Liver (tissue), 9 donors: Measurements from ENCODE around the gene NINJ2. TPM values are rescaled to one million over a fixed set of nuclear protein-coding genes. Genes with fewer than 3 reads are reported as not detected.

Experiments
- DNase-seq: peaks from one replicate; pipeline ENCODE4 v3.0.0-alpha.2; 2017; ENCODE audit warnings: low spot score
- H3K27ac ChIP-seq, 2 donors: one replicate each; pipeline ENCODE4 v1.7.0; 2013; ENCODE audit warnings: inconsistent platforms in 2 of 2, low read length in 2 of 2, control low read depth in 1 of 2, low read depth in 1 of 2, mild to moderate bottlenecking in 1 of 2
- H3K27me3 ChIP-seq, 4 donors: one replicate each; pipeline versions ENCODE4 v1.6.1 to v1.7.0; 2013; ENCODE audit warnings: low read length in 3 of 4, inconsistent platforms in 1 of 4, mild to moderate bottlenecking in 1 of 4, moderate library complexity in 1 of 4; ENCODE audit not compliant: control insufficient read depth in 4 of 4, insufficient read depth in 4 of 4
- H3K36me3 ChIP-seq, 4 donors: one replicate each; pipeline versions ENCODE4 v1.6.1 to v1.7.0; 2013; ENCODE audit warnings: low read length in 3 of 4, mild to moderate bottlenecking in 3 of 4, low read depth in 1 of 4, moderate library complexity in 1 of 4; ENCODE audit not compliant: control insufficient read depth in 4 of 4, insufficient read depth in 3 of 4
- H3K4me1 ChIP-seq, 4 donors: one replicate each; pipeline versions ENCODE4 v1.6.1 to v1.7.0; 2013; ENCODE audit warnings: low read length in 3 of 4, mild to moderate bottlenecking in 3 of 4, moderate library complexity in 1 of 4; ENCODE audit not compliant: control insufficient read depth in 4 of 4, insufficient read depth in 4 of 4
- H3K4me3 ChIP-seq, 3 donors: one replicate each; pipeline versions ENCODE4 v1.6.1 to v1.7.0; 2013; ENCODE audit warnings: low read length in 3 of 3, control low read depth in 1 of 3, low read depth in 1 of 3, mild to moderate bottlenecking in 1 of 3
- H3K9ac ChIP-seq, 2 donors: one replicate each; pipeline ENCODE4 v1.7.0; 2013; ENCODE audit warnings: low read length in 2 of 2, mild to moderate bottlenecking in 2 of 2, moderate library complexity in 2 of 2, control low read depth in 1 of 2, low read depth in 1 of 2
- H3K9me3 ChIP-seq, 4 donors: one replicate each; pipeline versions ENCODE4 v1.6.1 to v1.7.0; 2013; ENCODE audit warnings: low read length in 3 of 4; ENCODE audit not compliant: control insufficient read depth in 4 of 4
- ATF3 ChIP-seq: IDR thresholded peaks from 2 replicates; pipeline ENCODE4 v1.6.1; 2016; ENCODE audit warnings: antibody characterized with exemption
- EGR1 ChIP-seq, 2 donors: IDR thresholded peaks; 2 replicates each; pipeline ENCODE4 v1.6.1; 2016 to 2018; ENCODE audit warnings: antibody characterized with exemption in 2 of 2, low read depth in 2 of 2
- FOXA1 ChIP-seq: IDR thresholded peaks from 2 replicates; pipeline ENCODE4 v1.6.1; 2016; ENCODE audit warnings: antibody characterized with exemption
- FOXA2 ChIP-seq: IDR thresholded peaks from 2 replicates; pipeline ENCODE4 v1.6.1; 2016; ENCODE audit warnings: antibody characterized with exemption
- GABPA ChIP-seq, 2 donors: IDR thresholded peaks in 1 of 2; conservative IDR thresholded peaks in 1 of 2; 2 replicates each; pipeline ENCODE4 v1.6.1; 2016; ENCODE audit warnings: antibody characterized with exemption in 2 of 2, mild to moderate bottlenecking in 1 of 2, moderate library complexity in 1 of 2
- HNF4A ChIP-seq, 2 donors: conservative IDR thresholded peaks; 2 replicates each; pipeline ENCODE4 v1.6.1; 2016; ENCODE audit warnings: antibody characterized with exemption in 2 of 2, mild to moderate bottlenecking in 2 of 2
- HNF4G ChIP-seq: IDR thresholded peaks from 2 replicates; pipeline ENCODE4 v1.6.1; 2016; ENCODE audit warnings: antibody characterized with exemption
- JUND ChIP-seq, 2 donors: IDR thresholded peaks; 2 replicates each; pipeline ENCODE4 v1.6.1; 2016; ENCODE audit warnings: antibody characterized with exemption in 2 of 2
- MAX ChIP-seq: IDR thresholded peaks from 2 replicates; pipeline ENCODE4 v1.6.1; 2016; ENCODE audit warnings: antibody characterized with exemption
- NR2F2 ChIP-seq: IDR thresholded peaks from 2 replicates; pipeline ENCODE4 v1.6.1; 2016; ENCODE audit warnings: antibody characterized with exemption
- RAD21 ChIP-seq, 2 donors: IDR thresholded peaks; 2 replicates each; pipeline ENCODE4 v1.6.1; 2016; ENCODE audit warnings: antibody characterized with exemption in 2 of 2, mild to moderate bottlenecking in 2 of 2
- RXRA ChIP-seq, 2 donors: IDR thresholded peaks; 2 replicates each; pipeline ENCODE4 v1.6.1; 2017 to 2018; ENCODE audit warnings: antibody characterized with exemption in 2 of 2, mild to moderate bottlenecking in 1 of 2
- SP1 ChIP-seq: IDR thresholded peaks from 2 replicates; pipeline ENCODE4 v1.6.1; 2018; ENCODE audit warnings: antibody characterized with exemption, mild to moderate bottlenecking
- TAF1 ChIP-seq: conservative IDR thresholded peaks from 2 replicates; pipeline ENCODE4 v1.6.1; 2016; ENCODE audit warnings: antibody characterized with exemption, mild to moderate bottlenecking
- YY1 ChIP-seq: IDR thresholded peaks from 2 replicates; pipeline ENCODE4 v1.6.1; 2016; ENCODE audit warnings: antibody characterized with exemption, mild to moderate bottlenecking
- ZBTB33 ChIP-seq: IDR thresholded peaks from 2 replicates; pipeline ENCODE4 v1.6.1; 2016; ENCODE audit warnings: antibody characterized with exemption
- WGBS: extraction: QIAGEN DNeasy Blood & Tissue Kit; methylation state at CpG from one replicate; pipeline ENCODE4 v1.1.7; 2013; 5-methylcytosine and 5-hydroxymethylcytosine counted together
- polyA plus RNA-seq, 2 donors: library from polyadenylated mRNA; stranded (reverse) in 1 of 2; unstranded in 1 of 2; fragments of 200-250 nt in 1 of 2; fragments of >200 nt in 1 of 2; fragmentation: Nextera tagmentation in 1 of 2; extraction: Ambion mirVana in 1 of 2; gene quantifications; one replicate each; pipeline versions ENCODE4 v1.2.1 to v1.2.3, GENCODE V29; 2013 to 2015
- total RNA-seq, 2 donors: library from RNA; depleted of rRNA; stranded (reverse); fragments of >200 nt; gene quantifications; one replicate each; pipeline ENCODE4 v1.2.3, GENCODE V29; 2014
- TF ChIP-seq, protein P1 (sequence below): fragments of 150-350 bp; IDR thresholded peaks from 2 replicates; pipeline ENCODE4 v1.5.1; 2017; ENCODE audit warnings: improper control_type of control experiment, low read depth, low read length; ENCODE audit not compliant: missing input control
- TF ChIP-seq, protein P2 (sequence below): IDR thresholded peaks from 2 replicates; pipeline ENCODE4 v1.6.1; 2016; ENCODE audit warnings: antibody characterized with exemption, mild to moderate bottlenecking
- donor health status: healthy.
- donor health status: healthy.
- donor health status: healthy.
- donor health status: healthy.
- donor health status: healthy.

NINJ2 gene
- total and polyA plus RNA-seq, 4 donors = 6.7 to 16.5 (median 15.4) TPM

DNA sequence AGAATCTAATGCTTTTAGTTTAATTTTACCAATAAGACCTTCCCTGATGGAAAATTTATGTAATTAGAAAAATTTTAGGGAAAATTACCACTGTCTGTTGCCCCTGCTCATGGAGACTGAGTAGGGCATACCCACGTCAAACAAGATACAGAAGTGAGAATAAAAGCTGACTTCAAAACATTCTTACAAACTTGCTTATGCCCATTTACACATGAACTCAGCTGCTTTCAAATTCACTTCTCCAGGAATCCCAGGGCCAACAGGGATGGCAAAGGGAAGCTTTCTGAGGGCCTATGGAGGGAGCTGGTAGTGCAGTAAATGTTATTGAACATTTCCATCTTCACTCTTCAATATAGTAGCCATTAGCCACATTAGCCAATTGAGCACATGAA is 4.8 kb upstream of the NINJ2 start:
- Histone ChIP-seq H3K27me3 (no peaks in the 10 kb centered on the region), H3K4me3 (no peak overlapping the region), H3K27ac (no peak overlapping the region), H3K9me3 (no peaks in the 10 kb centered on the region), H3K4me1 (peaks cover 6 to 25% (median 10%) of the 10 kb centered on the region in 4 donors), H3K36me3 (no peaks in the 10 kb centered on the region), H3K9ac (no peak overlapping the region)
- TF ChIP-seq YY1 (no peak), JUND (IDR thresholded peaks at IDR 0.05) (no peak), RAD21 (IDR thresholded peaks at IDR 0.05) (no peak), TAF1 (no peak), ZBTB33 (no peak), MAX (no peak), ATF3 (no peak), FOXA2 (no peak), HNF4G (no peak), FOXA1 (no peak), HNF4A (conservative IDR thresholded peaks at IDR 0.05) (no peak), EGR1 (IDR thresholded peaks at IDR 0.05; ENCODE audit: low read depth in 2 of 2) (no peak), RXRA (IDR thresholded peaks at IDR 0.05) (no peak), GABPA (IDR thresholded peaks at IDR 0.05 in 1 of 2, conservative IDR thresholded peaks at IDR 0.05 in 1 of 2) (no peak), SP1 (no peak), NR2F2 (no peak)
- TF ChIP-seq, protein P1, sequence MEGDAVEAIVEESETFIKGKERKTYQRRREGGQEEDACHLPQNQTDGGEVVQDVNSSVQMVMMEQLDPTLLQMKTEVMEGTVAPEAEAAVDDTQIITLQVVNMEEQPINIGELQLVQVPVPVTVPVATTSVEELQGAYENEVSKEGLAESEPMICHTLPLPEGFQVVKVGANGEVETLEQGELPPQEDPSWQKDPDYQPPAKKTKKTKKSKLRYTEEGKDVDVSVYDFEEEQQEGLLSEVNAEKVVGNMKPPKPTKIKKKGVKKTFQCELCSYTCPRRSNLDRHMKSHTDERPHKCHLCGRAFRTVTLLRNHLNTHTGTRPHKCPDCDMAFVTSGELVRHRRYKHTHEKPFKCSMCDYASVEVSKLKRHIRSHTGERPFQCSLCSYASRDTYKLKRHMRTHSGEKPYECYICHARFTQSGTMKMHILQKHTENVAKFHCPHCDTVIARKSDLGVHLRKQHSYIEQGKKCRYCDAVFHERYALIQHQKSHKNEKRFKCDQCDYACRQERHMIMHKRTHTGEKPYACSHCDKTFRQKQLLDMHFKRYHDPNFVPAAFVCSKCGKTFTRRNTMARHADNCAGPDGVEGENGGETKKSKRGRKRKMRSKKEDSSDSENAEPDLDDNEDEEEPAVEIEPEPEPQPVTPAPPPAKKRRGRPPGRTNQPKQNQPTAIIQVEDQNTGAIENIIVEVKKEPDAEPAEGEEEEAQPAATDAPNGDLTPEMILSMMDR = no peak
- TF ChIP-seq, protein P2, sequence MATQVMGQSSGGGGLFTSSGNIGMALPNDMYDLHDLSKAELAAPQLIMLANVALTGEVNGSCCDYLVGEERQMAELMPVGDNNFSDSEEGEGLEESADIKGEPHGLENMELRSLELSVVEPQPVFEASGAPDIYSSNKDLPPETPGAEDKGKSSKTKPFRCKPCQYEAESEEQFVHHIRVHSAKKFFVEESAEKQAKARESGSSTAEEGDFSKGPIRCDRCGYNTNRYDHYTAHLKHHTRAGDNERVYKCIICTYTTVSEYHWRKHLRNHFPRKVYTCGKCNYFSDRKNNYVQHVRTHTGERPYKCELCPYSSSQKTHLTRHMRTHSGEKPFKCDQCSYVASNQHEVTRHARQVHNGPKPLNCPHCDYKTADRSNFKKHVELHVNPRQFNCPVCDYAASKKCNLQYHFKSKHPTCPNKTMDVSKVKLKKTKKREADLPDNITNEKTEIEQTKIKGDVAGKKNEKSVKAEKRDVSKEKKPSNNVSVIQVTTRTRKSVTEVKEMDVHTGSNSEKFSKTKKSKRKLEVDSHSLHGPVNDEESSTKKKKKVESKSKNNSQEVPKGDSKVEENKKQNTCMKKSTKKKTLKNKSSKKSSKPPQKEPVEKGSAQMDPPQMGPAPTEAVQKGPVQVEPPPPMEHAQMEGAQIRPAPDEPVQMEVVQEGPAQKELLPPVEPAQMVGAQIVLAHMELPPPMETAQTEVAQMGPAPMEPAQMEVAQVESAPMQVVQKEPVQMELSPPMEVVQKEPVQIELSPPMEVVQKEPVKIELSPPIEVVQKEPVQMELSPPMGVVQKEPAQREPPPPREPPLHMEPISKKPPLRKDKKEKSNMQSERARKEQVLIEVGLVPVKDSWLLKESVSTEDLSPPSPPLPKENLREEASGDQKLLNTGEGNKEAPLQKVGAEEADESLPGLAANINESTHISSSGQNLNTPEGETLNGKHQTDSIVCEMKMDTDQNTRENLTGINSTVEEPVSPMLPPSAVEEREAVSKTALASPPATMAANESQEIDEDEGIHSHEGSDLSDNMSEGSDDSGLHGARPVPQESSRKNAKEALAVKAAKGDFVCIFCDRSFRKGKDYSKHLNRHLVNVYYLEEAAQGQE = no peak
- WGBS = 86% methylated on average over 1 of the region's 1 CpG
- DNase-seq = no peak
